ENCODE measurements around the gene PSME3. TPM values are rescaled to one million over a fixed set of nuclear protein-coding genes. Genes with fewer than 3 reads are reported as not detected.
A peak's percentile ranks its signal among the peaks of the same experiment; 100 is the strongest.

Gene PSME3
- polyA plus RNA-seq (2013, experiment 1 of 2; ENCODE audit: insufficient read length), result 121 TPM
- 113 TPM for polyA plus RNA-seq (2013, experiment 2 of 2; ENCODE audit: insufficient read length)

- peak; percentile 90 for DNase-seq
Observed at GRCh38 chr17:42832934-42833766, at the start of gene PSME3. Gene PSME3 (plus strand): TSS chr17:42833397. CDS start chr17:42833632, 235 bp downstream.

GRCh38 chr17:42783791-42784138, 49.4 kb upstream of the PSME3 start:
- no peak for DNase-seq

GRCh38 chr17:42784409-42784808, 48.8 kb upstream of the PSME3 start:
- no peak for DNase-seq

- no peak for DNase-seq
Observed at GRCh38 chr17:42784811-42785592, 48.2 kb upstream of the PSME3 start.

GRCh38 chr17:42787266-42787665, 45.9 kb upstream of the PSME3 start:
- no peak for DNase-seq

- DNase-seq, result no peak
Observed at GRCh38 chr17:42791948-42792347, 41.2 kb upstream of the PSME3 start.

- DNase-seq, result no peak
Observed at GRCh38 chr17:42792545-42792944, 40.7 kb upstream of the PSME3 start.

- no peak for DNase-seq
Observed at GRCh38 chr17:42795061-42795460, 38.1 kb upstream of the PSME3 start.

- DNase-seq, result no peak
Observed at GRCh38 chr17:42795465-42795864, 37.7 kb upstream of the PSME3 start.

- DNase-seq, result no peak
Observed at GRCh38 chr17:42796066-42796758, 37.0 kb upstream of the PSME3 start.

- no peak for DNase-seq
Observed at GRCh38 chr17:42797067-42798007, 35.9 kb upstream of the PSME3 start.

GRCh38 chr17:42798011-42798382, 35.2 kb upstream of the PSME3 start:
- DNase-seq, result no peak

GRCh38 chr17:42798383-42799380, 34.5 kb upstream of the PSME3 start, which contains the start of the genes CNTD1 and COA3:
Gene CNTD1 (plus strand): TSS chr17:42798861. CDS start chr17:42799068, 207 bp downstream.
Gene COA3 (minus strand): TSS chr17:42798704. CDS start chr17:42798681, 23 bp downstream.
- peak; percentile 90 for DNase-seq

GRCh38 chr17:42803074-42803883, 29.9 kb upstream of the PSME3 start:
- no peak for DNase-seq

- DNase-seq, result no peak
Observed at GRCh38 chr17:42804918-42805367, 28.3 kb upstream of the PSME3 start.

- no peak for DNase-seq
Observed at GRCh38 chr17:42806249-42806648, 26.9 kb upstream of the PSME3 start.

- no peak for DNase-seq
Observed at GRCh38 chr17:42809250-42809649, 23.9 kb upstream of the PSME3 start.

- peak; percentile 20 for DNase-seq
Observed at GRCh38 chr17:42814633-42815399, 18.4 kb upstream of the PSME3 start.

GRCh38 chr17:42817866-42818265, 15.3 kb upstream of the PSME3 start:
- no peak for DNase-seq

Measured in fibroblast of skin of scalp (primary cell).